ENCODE data around the gene HDHD2.

Gene HDHD2

GRCh38 chr18:47062471-47062870 is 87.8 kb downstream of the HDHD2 start:
- H3K36me3 ChIP-seq (ENCODE audit: control insufficient read depth, insufficient read depth, low read length), result no peaks in the 10 kb centered on the region
- no peak overlapping the region for H3K27ac ChIP-seq (ENCODE audit: low read depth, low read length)
- no peaks in the 10 kb centered on the region for H3K27me3 ChIP-seq (ENCODE audit: control insufficient read depth, insufficient read depth, low read length)
- H3K9me3 ChIP-seq (ENCODE audit: control insufficient read depth, insufficient read depth, low read length), result no peaks in the 10 kb centered on the region
- no peak overlapping the region for H3K9ac ChIP-seq (ENCODE audit: low read depth, low read length)
- no peak overlapping the region for H3K4me3 ChIP-seq (ENCODE audit: low read depth, low read length)
- H3K4me1 ChIP-seq (ENCODE audit: control insufficient read depth, insufficient read depth, low read length), result no peaks in the 10 kb centered on the region
